GM12878 (cell line): ENCODE results near the gene ENDOD1.

Source experiments
- SMARCA5 ChIP-seq: fragments of 450-650 bp; IDR thresholded peaks from 2 replicates; pipeline ENCODE4 v1.6.1; 2017; ENCODE audit warnings: mild to moderate bottlenecking
- STAT3 ChIP-seq: IDR thresholded peaks from 2 replicates; pipeline ENCODE4 v1.6.1; 2011; ENCODE audit warnings: low read depth, low read length, improper control_type of control experiment
- TAF1 ChIP-seq: IDR thresholded peaks from 2 replicates; pipeline ENCODE4 v1.6.1; 2011; ENCODE audit warnings: mild to moderate bottlenecking, low read depth, low read length, borderline replicate concordance

GRCh38 chr11:95072948-95073347, 16.7 kb upstream of the ENDOD1 start:
- no peak for TF ChIP-seq STAT3
- TF ChIP-seq TAF1, result no peak
- TF ChIP-seq SMARCA5, result no peak
